EH (cell line): ENCODE measurements around the gene ETV7.

ENCODE experiments used
- DNase-seq: peaks from one replicate; pipeline ENCODE4 v3.0.0-alpha.2; 2015; ENCODE audit warnings: low read depth

The ETV7 gene

GRCh38 chr6:36320475-36320874 lies 67.0 kb downstream of the ETV7 start:
- DNase-seq, result no peak

DNA sequence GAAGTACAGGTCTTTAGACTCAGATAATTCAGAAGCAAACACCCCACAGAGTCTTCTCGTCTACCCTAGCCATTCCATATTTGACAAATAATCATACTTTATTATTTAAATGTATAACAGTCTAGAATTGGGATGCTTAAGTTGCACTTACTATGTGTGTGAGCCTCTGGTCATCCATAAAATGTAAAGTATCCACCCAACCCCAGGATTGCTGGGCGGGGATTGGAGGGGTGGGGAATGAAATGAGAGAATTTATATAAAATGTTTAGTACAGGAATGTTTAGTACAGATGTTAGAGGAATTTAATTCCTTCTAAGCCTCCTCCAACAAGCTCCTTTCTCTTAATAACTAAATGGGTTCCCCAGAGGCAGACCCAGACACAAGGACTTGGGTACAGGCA lies 67.6 kb downstream of the ETV7 start:
- no peak for DNase-seq

- no peak for DNase-seq
Measured at GRCh38 chr6:36319436-36319762, 68.1 kb downstream of the ETV7 start.

- DNase-seq, result no peak
Measured at GRCh38 chr6:36318690-36319435, 68.6 kb downstream of the ETV7 start.

DNA sequence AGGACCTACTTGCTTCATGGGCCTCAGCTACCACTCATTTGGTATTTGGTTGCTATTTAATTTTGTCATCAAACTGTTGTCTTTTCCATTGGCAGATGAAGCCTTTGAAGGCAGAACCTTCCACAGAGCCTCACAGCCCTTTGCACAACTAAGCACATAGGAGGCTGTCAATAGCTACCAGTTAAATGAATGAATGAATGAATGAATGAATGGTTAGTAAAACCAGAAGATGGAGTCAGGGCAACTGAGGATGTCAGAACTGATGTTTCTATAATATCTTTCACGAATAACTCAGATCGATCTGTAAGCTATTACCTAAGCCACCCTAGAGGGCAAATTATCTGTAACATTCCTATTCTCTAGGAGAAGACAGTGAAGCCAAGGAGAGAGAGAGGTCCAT lies 69.8 kb downstream of the ETV7 start:
- no peak for DNase-seq
